Measurements from ENCODE around the gene GTF2H3.
A peak's percentile ranks its signal among the peaks of the same experiment; 100 is the strongest.

The GTF2H3 gene

DNA sequence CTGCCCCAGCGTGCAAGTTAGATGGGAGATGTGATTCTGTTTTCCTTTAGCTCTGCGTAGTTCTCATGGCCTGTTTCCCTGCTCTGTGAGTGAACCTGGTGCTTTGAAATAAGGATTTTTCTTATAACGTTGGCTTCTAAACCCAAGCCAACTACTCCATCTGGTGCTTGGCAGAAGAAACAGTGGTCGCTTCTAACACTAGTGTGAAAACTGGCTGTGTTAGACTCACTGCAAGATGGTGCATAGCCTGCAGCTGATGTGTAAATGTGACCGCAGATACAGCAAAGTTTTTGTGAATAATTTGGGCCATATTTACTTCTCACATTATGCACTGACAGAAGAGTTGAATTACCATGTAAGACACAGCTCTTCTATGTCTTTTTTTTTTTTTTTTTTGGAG is 12.2 kb downstream of the GTF2H3 start:
- DNase-seq = no peak

DNA sequence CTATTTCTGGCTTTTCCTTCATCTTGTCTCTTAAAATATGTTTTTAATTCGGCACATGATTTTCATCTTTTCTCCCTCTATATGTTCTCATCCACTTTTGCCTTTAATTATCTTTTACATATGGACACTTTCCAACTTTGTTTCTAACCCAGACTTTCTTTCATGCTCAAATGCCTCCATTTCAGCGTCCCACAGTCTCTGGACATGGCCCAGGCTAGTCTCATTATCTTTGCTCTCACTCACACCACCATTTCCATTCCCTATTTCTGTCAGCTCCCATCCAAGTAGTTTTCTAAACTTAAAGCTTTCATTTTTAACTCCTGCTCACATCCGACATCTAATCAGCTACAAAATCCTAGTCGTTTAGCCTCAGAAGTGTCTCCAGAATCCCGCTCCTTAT is 14.8 kb downstream of the GTF2H3 start:
- no peak for DNase-seq

DNA sequence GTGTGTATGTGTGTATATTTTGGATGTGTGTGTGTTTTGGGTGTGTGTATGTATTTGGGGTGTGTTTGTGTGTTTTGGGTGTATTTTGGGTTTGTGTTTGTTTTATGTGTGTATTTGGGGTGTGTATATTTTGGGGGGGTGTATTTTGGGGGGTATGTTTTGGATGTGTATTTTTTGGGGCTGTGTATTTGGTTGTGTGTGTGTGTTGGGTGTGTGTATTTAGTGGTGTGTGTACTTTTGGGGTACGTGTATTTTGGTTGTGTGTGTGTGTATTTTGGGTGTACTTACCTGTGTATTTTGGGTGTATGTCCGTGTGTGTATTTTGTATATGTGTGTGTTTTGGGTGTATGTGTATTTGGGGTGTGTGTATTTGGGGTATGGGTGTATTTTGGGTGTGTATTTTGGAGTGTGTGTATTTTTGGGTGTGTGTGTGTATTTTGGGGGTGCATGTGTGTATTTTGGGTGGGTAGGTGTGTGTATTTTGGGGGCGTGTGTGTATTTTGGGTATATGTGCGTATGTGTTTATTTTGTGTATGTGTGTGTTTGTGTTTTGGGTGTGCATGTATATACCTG is 20.6 kb downstream of the GTF2H3 start:
- DNase-seq = no peak

DNA sequence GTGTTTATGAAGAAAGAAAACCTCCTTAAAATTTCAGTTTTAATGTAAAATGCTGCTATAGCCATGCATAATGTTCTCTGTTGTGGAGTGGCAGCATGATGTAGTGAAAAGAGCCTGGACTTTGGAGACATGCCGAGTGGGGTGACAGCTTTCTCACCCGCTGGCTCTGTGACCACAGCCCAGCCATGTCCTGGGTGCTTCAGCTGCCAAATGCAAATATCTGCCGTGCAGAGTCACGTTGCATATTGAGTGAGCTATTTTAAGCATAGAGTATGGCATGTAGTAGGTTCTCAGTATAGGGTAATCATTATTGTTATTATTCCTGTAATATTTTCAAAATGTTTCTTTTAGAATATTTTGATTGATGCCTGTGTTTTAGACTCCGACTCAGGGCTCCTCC is 21.8 kb downstream of the GTF2H3 start:
- DNase-seq = no peak

DNA sequence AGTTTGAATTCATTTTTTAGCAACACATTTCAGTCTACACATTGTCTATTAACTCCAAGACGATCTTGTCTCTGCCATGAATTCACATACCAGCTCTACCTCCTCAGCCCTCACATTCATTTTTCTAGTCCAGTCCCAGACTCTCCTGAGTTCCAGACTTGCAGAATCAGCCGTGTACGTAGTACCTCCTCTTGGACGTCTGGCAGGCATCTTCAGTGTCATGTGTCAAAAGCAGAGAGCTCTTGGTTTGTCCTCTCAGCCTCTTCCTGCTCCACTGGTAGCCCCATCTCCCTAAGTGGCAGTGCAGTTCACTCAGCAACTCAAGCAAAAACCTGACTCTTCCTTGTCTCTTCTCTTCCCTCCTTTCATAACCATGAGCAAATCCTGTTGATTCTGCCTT is 22.8 kb downstream of the GTF2H3 start:
- DNase-seq = no peak

DNA sequence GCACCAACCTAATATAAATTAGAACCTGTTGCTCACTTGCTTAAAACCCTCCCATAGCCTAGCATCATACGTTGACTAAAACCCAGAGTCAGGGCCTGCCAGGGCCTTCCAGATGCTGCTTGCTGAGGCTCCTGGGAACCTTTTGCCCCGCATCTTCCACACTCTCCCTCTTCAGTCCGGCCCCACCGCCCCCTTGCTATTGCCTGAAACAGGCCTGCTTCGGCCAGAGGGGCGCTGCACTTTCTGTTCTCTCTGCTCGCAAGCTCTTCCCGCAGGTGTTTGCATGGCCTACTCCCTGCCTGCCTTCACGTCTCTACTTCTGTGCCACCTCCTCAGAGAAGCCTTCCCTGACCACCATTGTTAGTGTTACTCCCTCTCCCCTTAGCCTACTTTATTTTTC is 23.6 kb downstream of the GTF2H3 start:
- DNase-seq = no peak

DNA sequence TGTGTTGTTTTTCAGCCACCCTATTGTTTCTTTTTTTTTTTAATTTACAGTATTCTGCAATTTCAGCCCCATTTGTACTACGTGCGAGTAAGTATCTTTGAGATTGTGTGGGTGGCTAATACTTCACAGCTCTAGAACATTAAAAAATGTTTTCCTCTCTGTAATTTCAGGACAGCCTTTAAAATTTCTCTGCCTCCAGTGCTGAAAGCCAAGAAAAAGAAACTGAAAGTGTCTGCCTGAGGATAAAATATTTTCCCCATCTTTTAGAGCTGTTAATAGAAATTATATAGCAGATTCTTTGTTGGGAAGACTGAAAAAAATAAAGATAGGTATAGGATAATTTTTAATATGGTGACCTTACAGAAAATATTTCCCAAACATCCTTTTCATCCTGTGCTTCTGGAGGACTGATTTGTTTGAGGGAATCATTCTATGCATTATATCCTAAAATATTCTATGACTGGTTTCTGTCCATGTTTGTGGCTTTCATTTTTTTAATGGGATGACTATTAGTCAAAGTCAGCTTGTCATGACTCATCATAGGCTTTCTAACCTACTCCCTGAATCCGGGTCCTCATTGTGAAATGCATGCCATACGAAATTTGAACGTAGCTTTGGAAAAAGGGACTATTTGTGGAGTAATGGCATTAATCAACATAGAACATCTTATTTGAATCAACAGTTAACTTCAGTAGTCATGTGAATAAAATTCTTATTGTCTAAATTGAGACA is 26.5 kb downstream of the GTF2H3 start:
- no peak for DNase-seq

DNA sequence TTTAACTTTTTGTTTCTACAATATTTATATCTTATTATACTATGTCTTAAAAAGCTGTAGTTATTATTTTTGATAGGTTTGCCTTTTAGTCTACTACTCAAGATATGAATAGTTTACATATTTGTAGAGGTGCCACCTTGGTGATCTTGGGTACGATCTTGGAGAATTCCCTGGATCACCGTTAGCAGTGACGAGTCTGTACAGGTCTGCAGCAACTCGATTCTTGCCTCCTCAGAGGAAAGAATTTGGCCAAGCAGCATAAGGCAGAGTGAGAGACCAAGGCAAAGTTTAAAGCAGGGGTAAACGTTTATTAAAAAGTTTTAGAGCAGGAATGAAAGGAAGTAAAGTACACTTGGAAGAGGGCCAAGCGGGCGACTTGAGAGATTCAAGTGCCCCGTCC is 34.1 kb downstream of the GTF2H3 start:
- no peak for DNase-seq

DNA sequence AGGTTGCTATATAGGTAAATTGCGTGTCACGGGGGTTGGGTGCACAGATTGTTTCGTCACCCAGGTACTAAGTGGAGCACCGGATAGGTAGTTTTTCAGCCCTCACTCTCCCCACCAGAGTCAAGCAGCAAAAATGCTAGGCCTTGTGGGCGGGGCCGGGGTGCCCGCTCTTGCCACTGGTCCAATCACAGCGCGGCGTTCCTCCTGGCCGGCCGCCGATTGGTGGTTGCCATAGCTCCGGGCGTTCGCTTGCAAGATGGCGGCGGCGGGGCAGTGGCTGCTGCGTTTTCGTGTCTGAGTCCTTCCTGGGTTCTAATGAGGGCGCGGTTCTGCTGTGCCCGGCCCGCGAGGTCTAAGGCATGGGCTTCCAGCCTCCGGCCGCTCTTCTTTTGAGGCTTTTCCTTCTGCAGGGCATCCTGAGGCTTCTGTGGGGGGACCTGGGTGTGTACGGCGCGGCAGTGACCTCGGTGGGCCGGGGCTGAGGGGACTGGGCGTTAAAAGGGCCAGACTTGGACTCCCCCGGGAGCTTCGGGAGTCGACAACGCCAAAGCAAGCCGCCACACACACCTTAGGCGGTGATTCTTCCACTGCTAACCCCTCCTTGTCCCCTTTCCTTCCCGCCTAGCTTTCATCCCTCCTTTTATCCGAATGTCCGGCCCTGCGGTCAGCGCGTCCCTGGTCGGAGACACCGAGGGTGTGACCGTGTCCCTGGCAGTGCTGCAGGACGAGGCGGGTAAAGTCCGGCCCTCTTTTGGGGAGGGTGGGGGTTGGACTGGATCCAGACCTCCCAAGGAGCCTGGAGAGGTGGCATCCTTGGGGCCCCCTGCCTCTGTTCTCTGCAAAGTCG is 37.5 kb downstream of the GTF2H3 start, which contains the start of gene TCTN2:
Gene TCTN2, plus strand, starts transcription at position 232 of the 847 bp plus-strand sequence. Its CDS starts 128 bp downstream, at position 360.
- peak; percentile 94 for DNase-seq

DNA sequence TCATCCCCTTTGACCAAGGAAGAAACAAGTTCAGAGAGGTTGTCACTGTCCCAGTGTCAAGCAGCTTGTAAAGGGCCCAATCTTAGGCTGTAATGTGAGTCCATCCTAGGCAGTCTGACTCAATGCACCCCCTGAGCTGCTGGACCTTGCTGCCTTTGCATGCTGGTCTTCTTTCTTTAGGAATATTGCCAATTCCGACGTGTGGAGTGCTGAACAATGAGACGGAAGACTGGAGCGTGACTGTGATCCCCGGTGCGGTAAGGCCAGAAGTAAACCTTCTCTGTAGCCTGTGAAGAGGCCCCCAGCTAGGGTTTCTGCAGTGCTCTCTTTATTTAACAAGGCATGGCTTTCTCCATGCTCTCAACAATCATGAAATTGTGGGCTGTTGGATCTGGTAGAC is 38.2 kb downstream of the GTF2H3 start:
- no peak for DNase-seq

DNA sequence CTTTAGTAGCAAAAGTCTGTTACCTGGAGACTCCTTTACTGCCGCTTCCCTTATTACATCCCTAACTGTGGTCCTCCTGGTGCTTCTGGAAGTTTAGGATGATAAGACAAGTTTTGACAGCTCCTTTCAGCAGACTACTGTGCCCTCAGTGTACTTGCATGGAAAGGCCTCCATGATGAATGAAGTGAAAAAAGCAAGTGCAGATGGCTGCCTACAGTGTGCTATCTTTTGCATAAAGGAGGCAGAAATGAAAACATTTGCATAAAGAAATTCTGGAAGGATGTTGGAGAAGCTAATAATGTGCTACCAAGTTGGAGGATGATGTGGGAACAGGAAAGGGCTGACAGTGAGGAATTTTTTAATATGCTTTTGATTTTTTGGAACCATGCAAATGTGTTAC is 41.8 kb downstream of the GTF2H3 start:
- no peak for DNase-seq

DNA sequence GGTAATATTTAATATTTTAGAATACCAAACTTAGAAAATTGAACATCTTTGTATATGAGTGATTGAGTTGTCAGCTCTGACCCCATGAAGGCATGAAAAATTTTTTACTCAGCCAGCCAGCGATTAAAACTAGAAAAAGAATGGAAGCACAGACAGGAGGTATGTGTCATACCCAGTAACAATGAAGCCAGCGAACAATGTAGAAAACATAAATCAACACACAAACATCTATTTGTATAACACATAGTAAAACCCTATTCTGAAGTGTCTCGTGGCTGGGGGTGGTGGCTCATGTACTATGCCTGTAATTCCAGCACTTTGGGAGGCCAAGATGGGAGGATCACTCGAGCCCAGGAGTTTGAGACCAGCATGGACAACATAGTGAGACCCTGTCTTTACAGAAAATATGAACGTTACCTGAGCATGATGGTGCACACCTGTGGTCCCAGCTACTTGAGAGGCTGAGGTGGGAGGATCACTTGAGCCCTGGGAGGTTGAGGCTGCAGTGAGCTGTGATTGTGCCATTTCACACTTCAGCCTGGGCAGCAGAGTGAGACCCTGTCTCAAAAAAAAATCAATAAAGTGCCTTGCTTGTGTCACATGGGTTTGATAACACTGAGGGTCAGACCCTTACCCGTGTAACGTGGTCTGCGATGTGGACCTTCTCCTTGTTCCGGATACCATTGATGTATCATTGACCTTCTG is 43.1 kb downstream of the GTF2H3 start:
- no peak for DNase-seq

DNA sequence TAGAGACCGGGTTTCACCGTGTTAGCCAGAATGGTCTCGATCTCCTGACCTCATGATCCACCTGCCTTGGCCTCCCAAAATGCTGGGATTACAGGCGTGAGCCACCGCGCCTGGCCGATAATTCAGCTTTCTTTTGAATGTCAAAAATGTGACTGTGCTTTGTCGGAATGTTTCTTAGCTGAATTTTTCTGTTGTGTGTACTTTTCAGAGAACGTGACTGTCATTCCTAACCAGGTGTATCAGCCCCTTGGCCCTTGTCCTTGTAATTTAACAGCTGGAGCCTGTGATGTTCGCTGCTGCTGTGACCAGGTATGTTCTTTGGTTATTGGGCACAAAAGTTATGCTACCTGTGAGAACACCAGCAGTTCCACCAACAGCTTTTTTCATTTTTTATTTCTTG is 45.4 kb downstream of the GTF2H3 start:
- DNase-seq = no peak

DNA sequence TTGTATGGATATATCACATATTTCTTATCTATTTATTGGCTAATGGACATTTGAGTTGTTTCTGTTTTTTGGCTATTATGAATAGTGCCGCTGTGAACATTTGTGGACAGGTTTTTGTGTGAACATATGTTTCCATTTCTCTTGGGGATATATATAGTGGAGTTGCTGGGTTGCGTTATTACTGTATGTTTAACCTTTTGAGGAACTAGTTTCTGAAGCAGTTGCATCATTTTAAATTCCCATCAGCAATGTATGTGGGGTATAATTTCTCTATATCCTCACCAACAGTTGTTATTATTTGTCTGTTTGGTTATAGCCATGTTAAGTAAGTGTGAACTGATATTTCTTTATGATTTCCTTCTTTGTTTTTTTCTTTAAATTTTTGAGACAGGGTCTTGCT is 48.0 kb downstream of the GTF2H3 start:
- no peak for DNase-seq

DNA sequence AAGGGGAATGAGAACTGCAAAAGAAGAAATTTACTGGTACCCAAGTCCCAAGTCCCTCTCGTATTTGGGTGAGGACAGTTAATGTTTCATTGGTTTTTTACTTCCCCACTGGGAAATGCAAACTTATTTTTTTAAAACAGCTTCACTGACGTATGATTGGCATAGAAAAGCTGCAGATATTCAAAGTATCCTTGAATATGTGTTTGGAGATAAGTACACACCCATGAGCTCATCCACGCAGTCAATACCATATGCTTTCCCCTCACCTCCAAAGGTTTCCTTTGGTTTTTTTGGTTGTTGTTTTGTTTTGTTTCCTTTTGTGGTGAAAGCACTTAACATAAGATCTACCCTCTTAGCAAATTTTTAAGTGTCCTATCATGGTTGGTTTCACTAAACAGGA is 50.3 kb downstream of the GTF2H3 start:
- DNase-seq = no peak

DNA sequence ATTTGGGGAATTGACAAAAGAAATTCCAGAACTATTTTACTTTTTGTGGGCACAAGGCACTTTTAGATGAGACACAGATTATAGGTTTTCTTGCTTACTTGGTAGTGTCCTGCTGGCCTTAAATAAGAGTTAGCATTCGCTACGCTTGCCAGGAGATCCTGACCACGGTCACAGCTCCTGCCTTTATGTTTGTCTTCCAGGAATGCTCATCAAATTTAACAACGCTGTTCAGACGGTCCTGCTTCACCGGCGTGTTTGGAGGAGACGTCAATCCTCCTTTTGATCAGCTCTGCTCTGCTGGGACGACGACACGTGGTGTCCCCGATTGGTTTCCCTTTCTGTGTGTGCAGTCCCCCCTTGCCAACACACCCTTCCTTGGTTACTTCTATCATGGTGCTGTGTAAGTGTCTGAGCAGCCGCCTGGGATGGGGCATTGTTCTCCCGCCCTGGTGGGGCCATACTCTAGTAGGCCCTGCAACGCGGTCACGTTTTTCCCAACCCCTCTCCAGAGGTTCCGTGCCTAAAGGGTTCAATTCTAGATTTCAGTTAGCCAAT is 53.1 kb downstream of the GTF2H3 start:
- DNase-seq = no peak

DNA sequence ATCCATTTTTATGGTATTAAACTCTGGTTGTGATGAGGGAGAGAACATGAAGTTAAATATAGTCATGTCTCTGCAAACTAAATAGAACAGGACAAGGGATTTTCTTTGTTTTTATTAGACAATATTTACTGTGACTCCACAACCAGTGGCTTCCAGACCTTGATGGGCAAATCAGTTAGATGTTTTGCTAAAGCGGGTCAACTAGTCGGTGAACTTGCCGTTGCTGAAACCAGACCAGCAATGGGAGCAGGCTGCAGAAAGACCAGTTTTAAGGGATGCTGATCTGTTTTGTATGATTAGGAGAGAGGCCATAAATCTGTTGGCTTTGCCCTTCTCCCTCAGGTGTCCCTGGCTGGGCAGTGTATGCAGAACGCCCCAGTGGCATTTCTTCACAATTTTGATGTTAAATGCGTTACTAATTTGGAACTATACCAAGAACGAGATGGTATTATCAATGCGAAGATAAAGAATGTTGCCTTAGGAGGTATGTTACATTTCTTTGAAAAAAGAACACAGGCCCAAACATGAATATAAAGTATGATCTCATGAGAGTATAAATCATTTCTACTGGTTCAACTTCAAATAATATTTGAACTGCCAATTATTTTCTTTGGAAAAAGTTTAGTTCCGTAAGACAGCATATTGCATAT is 56.7 kb downstream of the GTF2H3 start:
- no peak for DNase-seq

DNA sequence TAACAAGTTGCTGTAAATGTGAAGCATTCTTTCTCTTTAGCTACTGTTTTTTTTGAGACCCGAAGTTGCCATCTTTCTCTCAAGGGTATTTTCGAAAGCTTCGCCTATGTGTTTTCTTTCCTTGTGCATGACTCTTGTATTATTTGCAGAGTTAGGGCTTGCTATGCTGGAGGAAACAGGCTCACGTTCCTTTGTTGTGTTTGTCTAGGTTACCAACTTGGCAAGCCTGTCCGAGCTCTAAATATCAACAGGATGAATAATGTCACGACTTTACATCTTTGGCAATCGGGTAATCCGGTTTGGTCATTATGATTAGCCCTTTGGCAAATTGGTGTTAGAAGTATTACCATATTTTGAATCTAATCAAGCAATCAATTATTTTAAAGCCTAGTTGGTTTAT is 62.6 kb downstream of the GTF2H3 start:
- DNase-seq = no peak

DNA sequence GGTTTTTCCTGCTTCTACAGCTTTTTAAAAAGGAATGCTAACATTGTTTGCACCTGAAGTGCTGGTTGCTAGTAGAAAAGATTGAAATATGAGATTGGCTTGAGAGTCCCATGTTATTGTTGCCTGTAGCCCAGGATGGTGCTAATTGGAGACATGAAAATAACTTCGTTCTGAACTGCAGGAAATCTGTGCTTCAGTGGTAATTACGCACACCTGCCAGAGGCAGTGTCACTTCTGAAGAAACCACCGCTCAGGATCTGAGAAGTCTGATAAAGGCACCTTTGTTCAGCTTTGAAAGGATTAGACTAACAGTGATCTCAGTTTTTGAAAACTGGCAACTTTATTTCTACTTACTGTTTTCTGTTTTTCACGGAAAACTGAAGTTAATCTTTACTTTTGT is 63.0 kb downstream of the GTF2H3 start:
- no peak for DNase-seq

DNA sequence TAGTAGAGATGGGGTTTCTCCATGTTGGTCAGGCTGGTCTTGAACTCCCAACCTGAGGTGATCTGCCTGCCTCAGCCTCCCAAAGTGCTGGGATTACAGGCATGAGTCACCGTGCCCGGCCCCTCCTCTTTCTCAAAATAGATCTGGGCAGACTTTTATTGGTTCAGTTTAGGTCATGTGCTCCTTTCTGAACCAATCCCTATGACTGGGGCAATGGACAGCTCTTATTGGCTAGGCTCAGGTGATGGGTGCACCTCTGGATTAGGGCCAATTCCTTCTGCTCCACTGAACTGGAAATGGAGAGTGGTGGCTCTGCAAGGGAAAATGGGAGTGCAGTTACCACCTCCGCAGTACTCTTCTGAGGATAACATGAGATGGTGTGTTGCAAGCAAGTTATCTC is 72.3 kb downstream of the GTF2H3 start:
- no peak for DNase-seq

DNA sequence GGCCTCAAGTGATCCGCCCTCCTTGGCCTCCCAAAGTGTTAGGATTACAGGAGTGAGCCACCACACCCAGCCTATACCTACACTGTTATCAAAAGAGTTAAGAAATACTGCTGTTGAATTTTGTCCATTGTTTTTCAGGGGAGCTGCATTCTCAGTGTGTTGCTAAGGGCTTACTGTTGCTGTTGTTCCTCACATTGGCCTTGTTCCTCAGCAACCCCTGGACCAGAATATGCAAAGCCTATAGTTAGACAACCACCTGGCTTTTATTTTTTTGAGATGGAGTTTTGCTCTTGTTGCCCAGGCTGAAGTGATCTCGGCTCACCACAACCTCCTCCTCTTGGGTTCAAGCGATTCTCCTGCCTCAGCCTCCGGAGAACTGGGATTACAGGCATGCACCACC is 73.8 kb downstream of the GTF2H3 start:
- no peak for DNase-seq
